Fibroblast of skin of left quadriceps (primary cell): ENCODE measurements around the gene ANKLE2.
A peak's percentile ranks its signal among the peaks of the same experiment; 100 is the strongest.
"Not testable (repeated sequence)": the region's sequence is repeated elsewhere in the genome, so short reads cannot be mapped to it uniquely, and the experiment has no call there.

Experiments used
- DNase-seq, 2 experiments: peaks; one replicate each; pipeline ENCODE4 v3.0.0-alpha.2; 2013; ENCODE audit warnings: low read depth in 2 of 2

Gene ANKLE2

GRCh38 chr12:132719954-132720324, 41.7 kb downstream of the ANKLE2 start:
- no peak for DNase-seq

DNA sequence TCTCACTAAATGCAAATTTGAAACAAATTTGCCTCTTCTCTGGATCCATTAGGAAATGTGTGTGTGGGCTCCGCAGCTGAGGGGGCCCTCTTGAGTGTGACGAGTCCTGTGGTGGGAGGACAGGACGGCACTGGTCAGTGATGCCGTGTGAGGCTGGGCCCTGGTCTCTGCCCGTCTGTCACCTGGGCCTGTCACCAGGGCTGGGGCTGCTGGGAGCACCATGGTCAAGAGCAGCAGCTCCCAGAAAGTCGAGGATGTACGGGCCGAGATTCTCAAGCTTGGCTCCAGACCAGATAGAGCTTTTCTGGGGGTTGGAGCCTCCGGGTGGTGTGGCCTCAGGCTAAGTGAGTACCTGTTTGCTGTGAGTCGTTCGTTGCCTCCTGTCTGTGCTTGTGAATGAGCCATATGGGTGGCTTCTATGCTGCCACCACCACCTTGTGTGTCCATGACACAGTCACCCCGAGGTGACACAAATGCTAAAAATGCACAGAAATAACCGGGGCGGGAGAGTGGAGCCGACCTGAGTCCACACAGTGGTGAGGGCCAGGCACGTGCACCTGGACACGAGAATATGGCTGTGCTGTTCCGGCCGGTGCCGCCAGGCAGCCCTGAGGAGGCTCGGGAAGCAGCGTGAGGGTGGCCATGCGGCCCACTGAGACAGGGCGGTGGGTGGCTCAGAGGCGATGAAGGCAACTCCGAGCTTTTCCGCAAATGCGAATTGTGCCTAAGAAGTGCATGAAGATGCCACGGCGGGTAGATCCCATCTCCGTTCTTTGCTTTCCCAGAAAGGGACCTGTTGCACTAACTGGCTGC, 42.3 kb downstream of the ANKLE2 start:
- no peak for DNase-seq

GRCh38 chr12:132718644-132719043, 43.0 kb downstream of the ANKLE2 start:
- no peak for DNase-seq

DNA sequence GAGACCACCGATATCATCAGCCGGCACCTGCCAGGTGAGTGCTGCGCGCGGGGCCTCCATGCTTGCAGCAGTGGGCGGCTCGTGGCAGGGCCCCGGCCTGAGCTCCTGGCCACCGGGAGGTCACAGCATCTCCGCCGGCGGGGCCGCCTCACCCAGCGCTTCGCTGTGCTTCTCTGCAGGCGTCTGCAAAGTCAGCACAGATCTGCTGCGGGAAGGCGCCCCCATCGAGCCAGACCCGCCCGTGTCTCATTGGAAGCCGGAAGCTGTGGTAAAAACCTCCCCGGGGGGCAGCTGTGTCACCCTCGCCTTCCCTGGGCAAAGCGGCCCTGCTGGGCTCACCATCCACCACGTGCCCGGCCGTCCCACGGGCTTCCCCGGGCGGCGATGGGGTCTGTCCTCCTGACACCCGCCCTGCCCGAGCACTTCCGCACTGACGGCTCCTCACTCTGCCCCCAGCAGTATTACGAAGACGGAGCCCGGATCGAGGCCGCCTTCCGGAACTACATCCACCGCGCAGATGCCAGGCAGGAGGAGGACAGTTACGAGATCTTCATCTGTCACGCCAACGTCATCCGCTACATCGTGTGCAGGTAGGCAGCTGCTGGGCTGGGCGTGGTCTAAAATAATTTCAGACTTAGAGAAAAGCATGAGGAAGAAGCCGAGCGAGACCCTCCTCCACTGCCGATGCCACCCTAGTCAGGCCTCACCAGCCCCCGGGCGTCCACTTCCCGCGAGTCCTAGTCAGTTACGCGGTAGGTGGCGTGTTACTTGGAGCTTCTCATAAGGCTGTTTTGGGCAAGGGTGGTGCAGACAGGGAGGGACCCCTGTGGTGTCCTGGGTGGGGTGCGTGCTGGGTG, 43.9 kb downstream of the ANKLE2 start:
- DNase-seq, result no peak

- DNase-seq, result no peak
Measured at GRCh38 chr12:132717011-132717410, 44.6 kb downstream of the ANKLE2 start.

- DNase-seq, result no peak
Measured at GRCh38 chr12:132716356-132716755, 45.3 kb downstream of the ANKLE2 start.

DNA sequence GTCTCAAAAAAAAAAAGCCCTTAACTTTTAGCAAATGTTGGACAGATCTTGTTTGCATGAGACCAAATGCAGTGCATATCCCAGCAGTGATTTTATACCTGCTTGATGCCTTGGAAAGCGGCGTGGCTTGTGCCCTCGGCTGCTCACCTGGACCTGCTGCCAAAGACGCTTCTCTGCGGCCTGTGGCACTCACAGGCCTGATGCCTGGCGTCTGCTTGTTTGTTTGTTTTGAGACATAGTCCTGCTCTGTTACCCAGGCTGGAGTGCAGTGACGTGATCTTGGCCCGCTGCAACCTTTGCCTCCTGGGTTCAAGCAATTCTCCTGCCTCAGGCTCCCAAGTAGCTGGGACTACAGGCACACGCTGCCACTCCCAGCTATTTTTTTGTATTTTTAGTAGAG, 45.8 kb downstream of the ANKLE2 start:
- DNase-seq, result no peak

GRCh38 chr12:132713123-132713522, 48.5 kb downstream of the ANKLE2 start:
- DNase-seq, result no peak

DNA sequence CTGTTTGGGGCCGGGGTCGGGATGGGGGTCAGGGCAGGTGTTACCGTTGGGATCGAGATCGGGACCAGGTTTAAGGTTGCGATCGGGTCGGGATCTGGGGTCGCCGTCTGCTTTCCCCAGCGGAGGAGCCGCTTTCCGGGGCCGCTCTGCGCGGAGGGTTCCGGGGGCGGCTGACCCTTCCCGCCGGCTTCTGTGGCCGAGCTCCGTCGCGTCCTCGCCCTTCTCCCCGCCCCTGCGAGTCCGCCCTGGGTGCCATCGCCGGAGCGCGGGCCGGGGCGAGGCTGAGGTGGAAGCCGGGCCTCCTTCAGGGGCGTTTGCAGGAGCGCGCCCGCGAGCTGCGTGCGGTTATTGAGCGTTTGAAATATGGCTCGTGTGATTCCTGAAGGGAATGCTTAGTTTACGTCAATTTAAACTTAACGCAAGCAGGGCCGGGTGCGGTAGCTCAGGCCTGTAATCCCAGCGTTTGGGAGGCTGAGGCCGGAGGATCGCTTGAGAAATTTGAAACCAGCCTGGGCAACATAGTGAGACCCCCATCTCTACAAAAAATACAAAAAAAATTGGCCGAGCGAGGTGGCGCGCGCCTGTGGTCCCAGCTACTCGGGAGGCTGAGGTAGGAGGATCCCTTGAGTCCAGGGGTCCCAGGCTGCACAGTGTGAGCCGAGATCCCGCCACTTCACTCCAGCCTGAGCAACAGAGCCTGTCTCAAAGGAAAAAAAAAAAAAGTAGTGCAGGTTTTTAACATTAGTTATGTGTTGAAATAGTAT, 50.4 kb downstream of the ANKLE2 start:
- DNase-seq, result no peak

DNA sequence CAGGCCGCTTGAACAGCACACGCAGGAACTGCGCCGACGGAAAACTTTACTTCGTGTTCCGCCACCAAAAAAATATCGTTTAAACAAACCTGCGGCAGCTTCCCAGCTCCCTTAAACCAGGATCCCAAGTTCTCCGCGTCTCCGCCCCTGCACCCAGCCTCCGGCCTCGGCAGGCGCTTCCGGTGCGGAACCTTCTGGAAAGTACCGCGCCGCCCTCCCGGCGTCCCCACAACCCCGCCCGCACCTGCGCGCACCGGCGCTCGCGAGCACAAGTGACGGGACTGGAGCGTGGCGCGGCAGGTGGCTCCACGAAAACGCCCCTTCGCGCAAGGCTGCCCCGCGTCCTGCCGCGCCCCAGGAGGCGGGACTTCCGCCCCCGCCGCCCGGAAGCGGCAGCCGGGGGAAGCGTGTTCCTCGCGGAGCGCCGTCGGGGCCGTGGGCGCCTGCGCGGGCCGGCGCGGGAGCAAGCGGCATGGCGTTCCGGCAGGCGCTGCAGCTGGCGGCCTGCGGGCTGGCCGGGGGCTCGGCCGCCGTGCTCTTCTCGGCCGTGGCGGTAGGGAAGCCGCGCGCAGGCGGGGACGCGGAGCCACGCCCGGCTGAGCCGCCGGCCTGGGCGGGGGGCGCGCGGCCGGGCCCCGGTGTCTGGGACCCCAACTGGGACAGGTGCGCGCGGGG, 51.1 kb downstream of the ANKLE2 start, which contains the start of gene PGAM5:
PGAM5 (plus strand) TSS at position 438 of the 675 bp plus-strand sequence; CDS start at position 473, 35 bp downstream.
- peak; percentile 46 to 50 for DNase-seq

DNA sequence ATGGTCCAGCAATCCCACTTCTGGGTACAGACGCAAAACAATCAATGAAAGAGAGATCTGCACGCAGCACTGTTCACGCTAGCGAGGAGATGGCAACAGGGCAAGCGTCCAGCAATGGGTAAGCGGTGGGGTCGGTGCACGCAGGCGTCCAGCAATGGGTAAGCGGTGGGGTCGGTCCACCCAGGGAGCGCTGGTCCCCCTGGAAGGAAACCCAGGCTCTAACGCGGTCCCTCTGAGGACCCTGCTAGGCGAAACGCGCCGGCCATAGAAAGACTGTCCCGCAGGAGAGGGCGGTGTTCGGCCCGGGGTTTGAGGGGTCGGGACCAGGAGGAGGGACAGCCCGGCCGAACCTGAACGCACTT, 51.6 kb downstream of the ANKLE2 start:
- DNase-seq, result no peak

- no peak for DNase-seq
Measured at GRCh38 chr12:132708150-132708549, 53.5 kb downstream of the ANKLE2 start.

DNA sequence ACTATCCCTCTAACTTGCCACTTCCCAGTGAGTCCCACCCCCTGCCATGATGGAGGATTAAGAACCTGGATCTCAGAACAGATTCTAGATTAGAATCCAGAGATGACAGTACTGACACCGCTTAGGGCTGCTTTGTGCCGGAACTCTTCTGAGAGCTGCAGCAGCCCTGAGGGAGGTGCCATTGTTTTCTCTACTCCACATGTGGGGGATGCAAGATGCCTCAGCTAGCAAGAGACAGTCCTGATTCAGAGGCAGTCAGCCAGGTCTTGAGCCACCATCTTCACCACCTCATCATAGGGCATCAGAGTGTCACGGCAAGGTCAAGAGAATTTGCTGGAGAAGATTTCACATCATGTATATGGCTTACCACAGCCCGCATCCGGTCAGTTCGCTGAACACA, 54.4 kb downstream of the ANKLE2 start:
- DNase-seq, result no peak

- DNase-seq, result no peak
Measured at GRCh38 chr12:132703641-132704040, 58.0 kb downstream of the ANKLE2 start.

- no peak for DNase-seq
Measured at GRCh38 chr12:132702640-132703039, 59.0 kb downstream of the ANKLE2 start.

GRCh38 chr12:132700212-132700822, 61.3 kb downstream of the ANKLE2 start:
- DNase-seq, result no peak

DNA sequence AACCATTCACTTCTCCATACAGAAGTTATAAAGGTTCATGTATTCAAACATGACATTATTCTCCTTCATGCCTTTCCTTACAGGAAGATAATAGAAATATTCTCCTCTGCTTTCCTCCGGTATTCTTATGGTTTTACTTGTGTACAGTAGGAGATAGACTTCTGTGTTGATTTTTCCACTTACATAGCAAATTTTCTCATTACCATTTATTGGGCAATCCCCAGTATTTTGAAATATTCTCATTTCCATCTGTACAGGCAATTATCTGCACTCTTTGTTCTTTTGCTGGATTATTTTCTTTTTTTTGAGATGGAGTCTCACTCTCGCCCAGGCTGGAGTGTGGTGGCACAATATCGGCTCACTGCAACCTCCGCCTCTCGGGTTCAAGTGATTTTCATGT, 63.3 kb downstream of the ANKLE2 start:
- DNase-seq, result no peak

DNA sequence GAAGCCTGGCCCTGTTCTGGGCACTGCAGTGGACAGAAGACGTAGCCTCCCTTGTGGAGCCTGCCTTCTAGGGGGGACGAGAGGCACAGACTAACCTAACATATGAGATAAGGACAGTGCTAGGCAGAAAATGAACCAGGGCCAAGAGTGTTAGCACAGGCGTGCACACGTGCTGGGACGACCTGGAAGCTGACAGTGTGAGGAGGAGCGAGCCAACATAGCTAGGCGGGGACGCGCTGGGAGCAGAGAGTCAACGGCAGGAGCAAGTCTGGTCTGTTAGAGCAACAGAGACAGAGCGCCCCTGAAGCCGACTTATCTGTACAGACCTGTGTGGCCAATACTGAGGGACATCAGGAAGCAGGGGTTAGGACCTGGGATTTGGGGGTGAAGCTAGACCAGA, 66.2 kb downstream of the ANKLE2 start:
- no peak for DNase-seq

DNA sequence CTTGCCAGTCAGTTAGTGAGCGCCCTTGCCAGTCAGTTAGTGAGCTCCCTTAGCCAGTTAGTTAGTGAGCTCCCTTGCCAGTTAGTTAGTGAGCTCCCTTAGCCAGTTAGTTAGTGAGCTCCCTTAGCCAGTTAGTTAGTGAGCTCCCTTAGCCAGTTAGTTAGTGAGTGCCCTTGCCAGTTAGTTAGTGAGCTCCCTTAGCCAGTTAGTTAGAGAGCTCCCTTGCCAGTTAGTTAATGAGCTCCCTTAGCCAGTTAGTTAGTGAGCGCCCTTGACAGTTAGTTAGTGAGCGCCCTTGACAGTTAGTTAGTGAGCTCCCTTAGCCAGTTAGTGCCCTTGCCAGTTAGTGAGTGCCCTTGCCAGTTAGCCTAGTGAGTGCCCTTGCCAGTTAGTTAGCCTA, 66.7 kb downstream of the ANKLE2 start:
- not testable (repeated sequence) for DNase-seq

- DNase-seq, result not testable (repeated sequence)
Measured at GRCh38 chr12:132692030-132692429, 69.6 kb downstream of the ANKLE2 start.

- no peak for DNase-seq
Measured at GRCh38 chr12:132690112-132690511, 71.5 kb downstream of the ANKLE2 start.
